ENCODE results near the gene SRXN1. TPM values are rescaled to one million over a fixed set of nuclear protein-coding genes. Genes with fewer than 3 reads are reported as not detected.

The SRXN1 gene
- total RNA-seq, 4 donors from 2014 or later: 12.2 to 27.8 (median 15.3) TPM

DNA sequence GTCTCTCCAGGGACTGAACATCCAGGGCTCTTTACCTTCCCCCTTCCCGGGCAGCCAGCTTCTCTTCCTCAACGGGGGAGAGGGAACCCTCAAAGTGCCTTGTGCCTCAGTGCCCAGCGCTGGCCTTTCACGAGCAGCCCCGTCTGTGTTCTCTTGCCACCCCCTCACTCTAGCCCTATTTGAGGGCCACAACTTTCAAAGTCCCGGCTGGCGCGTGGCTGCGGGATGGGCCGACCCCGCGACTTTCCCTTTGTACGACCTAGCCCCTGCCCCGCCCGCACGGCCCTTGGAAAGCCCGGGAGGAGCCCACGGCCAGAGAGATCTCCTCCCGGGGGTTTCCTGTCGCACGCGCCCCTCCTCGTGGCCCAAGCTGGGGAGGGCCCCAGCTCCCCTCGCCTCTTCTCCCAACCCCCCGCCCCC, 22.0 kb upstream of the SRXN1 start:
- TF ChIP-seq POLR2A (IDR thresholded peaks at IDR 0.05): no peak
- TF ChIP-seq, protein P1, sequence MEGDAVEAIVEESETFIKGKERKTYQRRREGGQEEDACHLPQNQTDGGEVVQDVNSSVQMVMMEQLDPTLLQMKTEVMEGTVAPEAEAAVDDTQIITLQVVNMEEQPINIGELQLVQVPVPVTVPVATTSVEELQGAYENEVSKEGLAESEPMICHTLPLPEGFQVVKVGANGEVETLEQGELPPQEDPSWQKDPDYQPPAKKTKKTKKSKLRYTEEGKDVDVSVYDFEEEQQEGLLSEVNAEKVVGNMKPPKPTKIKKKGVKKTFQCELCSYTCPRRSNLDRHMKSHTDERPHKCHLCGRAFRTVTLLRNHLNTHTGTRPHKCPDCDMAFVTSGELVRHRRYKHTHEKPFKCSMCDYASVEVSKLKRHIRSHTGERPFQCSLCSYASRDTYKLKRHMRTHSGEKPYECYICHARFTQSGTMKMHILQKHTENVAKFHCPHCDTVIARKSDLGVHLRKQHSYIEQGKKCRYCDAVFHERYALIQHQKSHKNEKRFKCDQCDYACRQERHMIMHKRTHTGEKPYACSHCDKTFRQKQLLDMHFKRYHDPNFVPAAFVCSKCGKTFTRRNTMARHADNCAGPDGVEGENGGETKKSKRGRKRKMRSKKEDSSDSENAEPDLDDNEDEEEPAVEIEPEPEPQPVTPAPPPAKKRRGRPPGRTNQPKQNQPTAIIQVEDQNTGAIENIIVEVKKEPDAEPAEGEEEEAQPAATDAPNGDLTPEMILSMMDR (IDR thresholded peaks at IDR 0.05): no peak
- intact Hi-C loops (cut with DNase I; ENCODE audit: low total_unique reads): no loop called here
- WGBS, 2 donors: 5 to 9% methylated on average over 15 to 20 of the region's 25 CpGs
- no peak for DNase-seq (ENCODE audit: low spot score in 2 of 2)
- no peak overlapping the region for H3K4me3 ChIP-seq (ENCODE audit: low read depth, poor library complexity, severe bottlenecking)

DNA sequence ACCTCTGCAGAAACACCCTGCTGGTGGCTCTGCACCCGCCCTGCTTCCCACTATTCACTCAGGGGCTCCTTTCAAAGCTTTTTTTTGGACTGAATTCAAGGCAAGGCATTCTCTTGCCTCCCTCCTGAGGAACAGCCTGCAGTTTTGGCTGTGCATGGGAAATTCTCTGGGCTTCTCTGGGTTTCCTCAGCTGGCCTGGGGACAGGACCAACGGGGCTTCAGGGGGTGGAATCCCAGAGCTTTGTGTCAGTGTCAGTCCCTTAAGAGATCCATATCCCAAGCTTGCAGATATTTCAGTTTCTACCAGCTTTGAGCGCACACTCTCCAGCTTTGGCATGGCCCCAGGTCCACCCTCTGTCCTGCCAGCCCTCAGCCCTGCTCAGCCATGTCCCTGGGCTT, 20.6 kb upstream of the SRXN1 start:
- H3K4me3 ChIP-seq (ENCODE audit: low read depth, poor library complexity, severe bottlenecking): no peak overlapping the region
- intact Hi-C loops (cut with DNase I; ENCODE audit: low total_unique reads): no loop called here

DNA sequence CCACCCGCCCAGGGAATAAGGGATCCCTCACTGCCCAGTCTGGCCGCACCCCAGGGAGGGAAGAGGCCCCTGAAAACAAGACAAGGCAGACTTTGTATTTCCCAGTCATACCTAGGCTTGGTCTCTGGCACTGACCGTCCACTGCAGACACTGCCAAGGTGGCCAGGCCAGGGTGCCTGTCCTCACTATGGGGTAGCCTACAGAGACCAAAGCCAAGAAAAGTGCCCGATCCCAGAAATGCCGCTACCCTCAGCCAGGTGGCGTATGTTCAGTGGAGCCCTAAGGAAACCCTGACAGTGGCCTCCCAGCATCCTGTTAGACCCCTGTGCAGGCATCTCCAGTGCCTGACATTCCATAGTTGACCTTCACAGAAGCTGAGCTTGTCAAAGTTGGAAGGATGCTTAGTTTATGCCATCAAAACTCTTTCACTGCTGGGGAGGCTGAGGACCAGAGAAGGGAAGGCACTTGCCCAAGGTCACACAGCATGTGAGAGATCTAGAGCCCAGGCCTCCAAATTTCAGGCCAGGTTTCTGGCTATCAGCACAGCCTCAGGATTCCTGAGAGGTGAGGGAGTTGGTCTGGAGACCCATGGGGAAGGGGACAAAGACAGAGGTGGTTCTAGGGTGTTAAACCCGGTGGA, 20.1 kb upstream of the SRXN1 start:
- intact Hi-C loops (cut with DNase I; ENCODE audit: low total_unique reads): no loop called here
- TF ChIP-seq, protein P1 (IDR thresholded peaks at IDR 0.05): no peak
- no peak for TF ChIP-seq POLR2A (IDR thresholded peaks at IDR 0.05)
- 31 to 53% methylated on average over 7 of the region's 7 CpGs for WGBS, 2 donors
- DNase-seq (ENCODE audit: low spot score in 2 of 2): no peak
- H3K4me3 ChIP-seq (ENCODE audit: low read depth, poor library complexity, severe bottlenecking): no peak overlapping the region

More for the DNA sequence above, 20.6 kb upstream of the SRXN1 start:
- TF ChIP-seq, protein P1 (IDR thresholded peaks at IDR 0.05): no peak
- no peak for TF ChIP-seq POLR2A (IDR thresholded peaks at IDR 0.05)
- DNase-seq (ENCODE audit: low spot score in 2 of 2): no peak
- WGBS, 2 donors: 50 to 56% methylated on average over 3 of the region's 3 CpGs

DNA sequence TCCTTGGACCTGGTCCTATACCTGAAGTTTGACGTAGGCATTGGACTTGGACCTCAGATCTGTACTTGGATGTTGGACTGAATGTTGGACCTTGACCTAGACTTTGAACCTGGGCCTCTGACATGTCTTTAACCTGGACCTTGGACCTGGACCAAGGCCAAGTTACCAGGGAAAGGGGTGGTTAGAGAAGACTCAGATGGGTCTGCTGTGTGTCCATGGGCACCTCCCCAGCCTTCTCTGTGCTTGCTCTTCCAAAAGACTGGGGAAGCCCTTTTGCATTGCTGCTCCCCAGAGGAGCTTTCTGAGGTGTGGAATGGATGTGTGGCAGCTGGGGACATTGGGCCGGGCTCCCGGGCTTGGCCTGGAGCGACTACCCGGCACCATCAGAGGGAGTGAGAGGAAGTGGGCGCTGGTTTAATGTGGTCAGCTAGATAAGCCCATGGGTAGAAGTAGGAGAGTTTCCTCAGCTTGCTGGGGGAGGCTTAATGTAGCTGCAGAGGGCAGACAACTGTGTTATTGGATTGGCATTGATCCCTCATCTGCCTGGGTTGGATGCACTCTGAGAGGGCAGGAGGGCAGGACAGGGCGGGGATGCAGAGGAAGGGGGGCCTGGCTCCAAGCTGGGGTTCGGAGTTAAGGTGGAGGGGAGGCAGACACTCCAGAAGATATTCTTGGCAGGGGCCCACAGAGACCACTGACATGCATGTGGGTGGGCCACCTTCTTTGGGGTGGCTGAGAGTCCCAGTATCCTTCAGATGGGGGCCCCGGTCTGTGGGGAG, 18.4 kb upstream of the SRXN1 start:
- TF ChIP-seq POLR2A (IDR thresholded peaks at IDR 0.05): no peak
- TF ChIP-seq, protein P1 (IDR thresholded peaks at IDR 0.05): no peak
- DNase-seq (ENCODE audit: low spot score in 2 of 2): no peak
- WGBS, 2 donors: 71 to 79% methylated on average over 9 of the region's 9 CpGs
- intact Hi-C loops (cut with DNase I; ENCODE audit: low total_unique reads): no loop called here
- H3K4me3 ChIP-seq (ENCODE audit: low read depth, poor library complexity, severe bottlenecking): no peak overlapping the region

DNA sequence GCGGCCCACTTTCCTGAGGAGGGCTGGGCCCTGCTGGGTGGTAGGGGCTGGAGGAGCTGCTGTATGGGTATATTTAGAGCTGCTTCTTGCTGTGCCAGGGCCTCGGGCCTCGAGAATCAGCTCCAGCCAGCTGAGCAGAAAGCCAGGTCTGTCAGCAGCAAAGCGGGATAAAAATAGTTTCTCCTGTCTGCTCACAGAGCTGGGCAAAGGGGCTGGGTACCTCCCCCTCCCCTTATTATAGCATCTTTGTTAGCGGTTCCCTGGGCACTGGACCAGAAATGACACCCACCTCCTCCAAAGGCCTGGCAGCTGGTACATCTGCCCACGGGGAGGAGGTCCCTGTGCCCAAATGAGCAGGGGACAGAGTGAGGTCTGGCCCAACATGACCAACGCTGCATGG, 16.6 kb upstream of the SRXN1 start:
- DNase-seq (ENCODE audit: low spot score in 2 of 2): no peak
- intact Hi-C loops (cut with DNase I; ENCODE audit: low total_unique reads): no loop called here
- no peak for TF ChIP-seq POLR2A (IDR thresholded peaks at IDR 0.05)
- TF ChIP-seq, protein P1 (IDR thresholded peaks at IDR 0.05): no peak
- 55 to 72% methylated on average over 7 of the region's 7 CpGs for WGBS, 2 donors
- no peak overlapping the region for H3K4me3 ChIP-seq (ENCODE audit: low read depth, poor library complexity, severe bottlenecking)
